RWPE1 (cell line): ENCODE results near the gene NPY2R.

Experiments
- CTCF ChIA-PET: fragments of 350-600 bp; sonication (Branson Sonifier 250); formaldehyde crosslinking; extraction: SDS; loops from one replicate; lab custom pipeline; 2021; lab: Yijun Ruan, JAX
- POLR2A ChIA-PET: fragments of 400-600 bp; formaldehyde crosslinking; extraction: SDS; loops from one replicate; lab custom pipeline; 2020; ENCODE audit warnings: antibody characterized with exemption; ENCODE audit not compliant: low non-redundant PET; lab: Yijun Ruan, JAX
- DNase-seq: peaks from one replicate; pipeline ENCODE4 v3.0.0; 2012; ENCODE audit warnings: low spot score
- H3K27ac ChIP-seq: fragments of 450-650 bp; 2 replicates; pipeline ENCODE4 v1.5.1; 2017
- TF ChIP-seq, protein P1 (sequence below): fragments of 450-650 bp; conservative IDR thresholded peaks from 2 replicates; pipeline ENCODE4 v1.5.1; 2017; ENCODE audit warnings: low read depth, mild to moderate bottlenecking

Gene NPY2R

DNA sequence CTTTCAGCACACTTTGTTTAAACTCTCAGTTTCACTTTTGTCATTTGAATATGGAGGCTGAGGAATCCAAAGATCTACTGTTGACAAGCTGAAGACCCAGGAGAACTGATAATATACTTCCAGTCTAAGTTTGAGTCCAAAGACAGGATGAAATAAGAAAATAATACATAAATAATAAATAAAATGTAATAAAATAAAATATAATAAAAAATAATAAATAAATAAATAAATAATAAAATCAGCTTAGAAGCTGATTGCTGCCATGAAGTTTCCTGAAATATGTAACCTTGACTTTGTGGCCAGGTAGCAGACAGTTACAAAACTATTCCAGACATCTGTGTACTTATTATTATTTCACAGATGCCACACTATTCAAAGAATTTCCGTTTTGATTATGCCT lies 55.0 kb downstream of the NPY2R start:
- POLR2A ChIA-PET: no interaction called here
- CTCF ChIA-PET: no interaction called here
- TF ChIP-seq, protein P1, sequence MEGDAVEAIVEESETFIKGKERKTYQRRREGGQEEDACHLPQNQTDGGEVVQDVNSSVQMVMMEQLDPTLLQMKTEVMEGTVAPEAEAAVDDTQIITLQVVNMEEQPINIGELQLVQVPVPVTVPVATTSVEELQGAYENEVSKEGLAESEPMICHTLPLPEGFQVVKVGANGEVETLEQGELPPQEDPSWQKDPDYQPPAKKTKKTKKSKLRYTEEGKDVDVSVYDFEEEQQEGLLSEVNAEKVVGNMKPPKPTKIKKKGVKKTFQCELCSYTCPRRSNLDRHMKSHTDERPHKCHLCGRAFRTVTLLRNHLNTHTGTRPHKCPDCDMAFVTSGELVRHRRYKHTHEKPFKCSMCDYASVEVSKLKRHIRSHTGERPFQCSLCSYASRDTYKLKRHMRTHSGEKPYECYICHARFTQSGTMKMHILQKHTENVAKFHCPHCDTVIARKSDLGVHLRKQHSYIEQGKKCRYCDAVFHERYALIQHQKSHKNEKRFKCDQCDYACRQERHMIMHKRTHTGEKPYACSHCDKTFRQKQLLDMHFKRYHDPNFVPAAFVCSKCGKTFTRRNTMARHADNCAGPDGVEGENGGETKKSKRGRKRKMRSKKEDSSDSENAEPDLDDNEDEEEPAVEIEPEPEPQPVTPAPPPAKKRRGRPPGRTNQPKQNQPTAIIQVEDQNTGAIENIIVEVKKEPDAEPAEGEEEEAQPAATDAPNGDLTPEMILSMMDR: no peak

DNA sequence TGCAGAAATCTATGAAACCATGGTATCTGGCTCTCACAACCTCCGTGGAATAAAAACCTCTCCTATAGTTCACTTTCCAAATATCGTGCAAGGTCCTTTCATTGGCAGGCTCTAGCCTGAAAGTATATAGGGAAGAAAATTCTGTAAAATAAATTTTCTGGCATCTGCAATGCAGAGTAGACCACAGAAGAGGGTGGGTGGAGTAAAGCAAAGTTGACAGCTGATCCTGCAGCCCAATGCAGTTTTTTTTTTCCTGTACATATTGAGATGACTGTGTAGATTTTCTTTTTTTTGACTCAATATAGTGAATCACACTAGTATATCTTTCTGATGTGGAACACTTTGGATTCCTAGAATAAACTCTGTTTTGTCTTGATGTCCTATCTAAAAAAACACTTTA lies 56.7 kb downstream of the NPY2R start:
- H3K27ac ChIP-seq: no peak overlapping the region
- no peak for DNase-seq
- POLR2A ChIA-PET: no interaction called here
- CTCF ChIA-PET: no interaction called here
- TF ChIP-seq, protein P1: no peak

More for the DNA sequence above, 55.0 kb downstream of the NPY2R start:
- DNase-seq: no peak
- no peak overlapping the region for H3K27ac ChIP-seq
